ENCODE data around the gene UNC13B. TPM values are rescaled to one million over a fixed set of nuclear protein-coding genes. Genes with fewer than 3 reads are reported as not detected.

The UNC13B gene
- total RNA-seq, 5 donors from 2014 or later (not counting 1 experiment from before 2014, with no cell fraction given): 0.45 to 1.2 (median 0.72) TPM

GRCh38 chr9:35195683-35196082 lies 33.9 kb downstream of the UNC13B start:
- Mint-ChIP-seq H3K4me1 (no peaks in the 10 kb centered on the region), H3K9me3 (peaks cover 17 to 26% (median 19%) of the 10 kb centered on the region in 3 donors), H3K36me3 (peaks cover 9% of the 10 kb centered on the region), H3K27ac (no peak overlapping the region), H3K27me3 (peaks cover 0 to 3% of the 10 kb centered on the region in 2 donors), H3K4me3 (no peak overlapping the region)
- H3K4me3 ChIP-seq (ENCODE audit: control insufficient read depth in 1 of 2, extremely low read depth in 1 of 2, low read length in 1 of 2): no peak overlapping the region
- H3K9me3 ChIP-seq: peaks cover 4% of the 10 kb centered on the region
- no peaks in the 10 kb centered on the region for H3K4me1 ChIP-seq (ENCODE audit: control insufficient read depth in 1 of 2, extremely low read depth in 1 of 2, insufficient read depth in 2 of 2, low read length in 2 of 2)
- POLR2A ChIA-PET: no interaction called here
- no peak overlapping the region for H3K27ac ChIP-seq (ENCODE audit: low read length)
- no peak for ATAC-seq (replicated peaks in 1 of 4)
- no peak for DNase-seq
- H3K36me3 ChIP-seq (ENCODE audit: control insufficient read depth in 2 of 2, extremely low read depth in 1 of 2, insufficient read depth in 1 of 2, low read length in 1 of 2): no peaks in the 10 kb centered on the region
- H3K27me3 ChIP-seq (replicated peaks in 1 of 2; ENCODE audit: control insufficient read depth in 2 of 2, extremely low read depth in 1 of 2, insufficient read depth in 2 of 2, low read length in 1 of 2): no peaks in the 10 kb centered on the region
- CTCF ChIA-PET: no interaction called here
- WGBS (ENCODE audit: insufficient coverage): no CpG with 5 or more reads among the region's 1 CpG

- Histone ChIP-seq H3K4me1 (ENCODE audit: control insufficient read depth in 1 of 2, extremely low read depth in 1 of 2, insufficient read depth in 2 of 2, low read length in 2 of 2) (no peaks in the 10 kb centered on the region), H3K9me3 (no peaks in the 10 kb centered on the region), H3K27me3 (replicated peaks in 1 of 2; ENCODE audit: control insufficient read depth in 2 of 2, extremely low read depth in 1 of 2, insufficient read depth in 2 of 2, low read length in 1 of 2) (no peaks in the 10 kb centered on the region), H3K36me3 (ENCODE audit: control insufficient read depth in 2 of 2, extremely low read depth in 1 of 2, insufficient read depth in 1 of 2, low read length in 1 of 2) (no peaks in the 10 kb centered on the region), H3K27ac (ENCODE audit: low read length) (no peak overlapping the region), H3K4me3 (ENCODE audit: control insufficient read depth in 1 of 2, extremely low read depth in 1 of 2, low read length in 1 of 2) (no peak overlapping the region)
- no peak for DNase-seq
- no peak overlapping the region for H3K27ac Mint-ChIP-seq
- CTCF ChIA-PET: no interaction called here
- ATAC-seq (replicated peaks in 1 of 4): no peak
- H3K36me3 Mint-ChIP-seq: peaks cover 6% of the 10 kb centered on the region
- peaks cover 11 to 20% (median 18%) of the 10 kb centered on the region in 3 donors for H3K9me3 Mint-ChIP-seq
- no peak overlapping the region for H3K4me3 Mint-ChIP-seq
- POLR2A ChIA-PET: no interaction called here
- H3K4me1 Mint-ChIP-seq: no peaks in the 10 kb centered on the region
- 100% methylated on average over 1 of the region's 4 CpGs for WGBS (ENCODE audit: insufficient coverage)
- peaks cover 6 to 11% of the 10 kb centered on the region in 2 donors for H3K27me3 Mint-ChIP-seq
Observed at GRCh38 chr9:35198191-35198590, 36.4 kb downstream of the UNC13B start.

GRCh38 chr9:35203528-35203927 lies 41.7 kb downstream of the UNC13B start:
- Histone ChIP-seq H3K9me3 (no peaks in the 10 kb centered on the region), H3K27me3 (replicated peaks in 1 of 2; ENCODE audit: control insufficient read depth in 2 of 2, extremely low read depth in 1 of 2, insufficient read depth in 2 of 2, low read length in 1 of 2) (peaks cover 0 to 6% of the 10 kb centered on the region in 2 experiments), H3K4me1 (ENCODE audit: control insufficient read depth in 1 of 2, extremely low read depth in 1 of 2, insufficient read depth in 2 of 2, low read length in 2 of 2) (no peaks in the 10 kb centered on the region), H3K36me3 (ENCODE audit: control insufficient read depth in 2 of 2, extremely low read depth in 1 of 2, insufficient read depth in 1 of 2, low read length in 1 of 2) (no peaks in the 10 kb centered on the region), H3K27ac (ENCODE audit: low read length) (no peak overlapping the region), H3K4me3 (ENCODE audit: control insufficient read depth in 1 of 2, extremely low read depth in 1 of 2, low read length in 1 of 2) (no peak overlapping the region)
- peaks cover 14 to 30% (median 23%) of the 10 kb centered on the region in 3 donors for H3K9me3 Mint-ChIP-seq
- no peaks in the 10 kb centered on the region for H3K4me1 Mint-ChIP-seq
- CTCF ChIA-PET: no interaction called here
- peaks cover 8 to 15% of the 10 kb centered on the region in 2 donors for H3K27me3 Mint-ChIP-seq
- DNase-seq (no peak), ATAC-seq (replicated peaks in 1 of 4) (no peak)
- no CpG with 5 or more reads among the region's 2 CpGs for WGBS (ENCODE audit: insufficient coverage)
- H3K36me3 Mint-ChIP-seq: no peaks in the 10 kb centered on the region
- no peak overlapping the region for H3K4me3 Mint-ChIP-seq
- POLR2A ChIA-PET: no interaction called here
- H3K27ac Mint-ChIP-seq: no peak overlapping the region

GRCh38 chr9:35205340-35205739 lies 43.5 kb downstream of the UNC13B start:
- WGBS (ENCODE audit: insufficient coverage): no CpG with 5 or more reads among the region's 1 CpG
- Mint-ChIP-seq H3K27ac (no peak overlapping the region), H3K4me1 (no peaks in the 10 kb centered on the region), H3K4me3 (no peak overlapping the region), H3K27me3 (peaks cover 8 to 15% of the 10 kb centered on the region in 2 donors), H3K9me3 (peaks cover 14 to 33% (median 19%) of the 10 kb centered on the region in 3 donors), H3K36me3 (no peaks in the 10 kb centered on the region)
- ChIA-PET POLR2A (no interaction called here), CTCF (no interaction called here)
- Histone ChIP-seq H3K36me3 (ENCODE audit: control insufficient read depth in 2 of 2, extremely low read depth in 1 of 2, insufficient read depth in 1 of 2, low read length in 1 of 2) (no peaks in the 10 kb centered on the region), H3K27ac (ENCODE audit: low read length) (no peak overlapping the region), H3K4me3 (ENCODE audit: control insufficient read depth in 1 of 2, extremely low read depth in 1 of 2, low read length in 1 of 2) (no peak overlapping the region), H3K27me3 (replicated peaks in 1 of 2; ENCODE audit: control insufficient read depth in 2 of 2, extremely low read depth in 1 of 2, insufficient read depth in 2 of 2, low read length in 1 of 2) (peaks cover 0 to 6% of the 10 kb centered on the region in 2 experiments), H3K4me1 (ENCODE audit: control insufficient read depth in 1 of 2, extremely low read depth in 1 of 2, insufficient read depth in 2 of 2, low read length in 2 of 2) (no peaks in the 10 kb centered on the region), H3K9me3 (no peaks in the 10 kb centered on the region)
- ATAC-seq (replicated peaks in 1 of 4) (no peak), DNase-seq (no peak)

GRCh38 chr9:35211854-35212253 lies 50.0 kb downstream of the UNC13B start:
- Mint-ChIP-seq H3K4me1 (no peaks in the 10 kb centered on the region), H3K27me3 (peaks cover 0 to 6% of the 10 kb centered on the region in 2 donors), H3K27ac (no peak overlapping the region), H3K9me3 (peaks cover 0 to 3% (median 0%) of the 10 kb centered on the region in 3 donors), H3K36me3 (no peaks in the 10 kb centered on the region), H3K4me3 (no peak overlapping the region)
- DNase-seq (no peak), ATAC-seq (replicated peaks in 1 of 4) (no peak)
- no peaks in the 10 kb centered on the region for H3K9me3 ChIP-seq
- ChIA-PET CTCF (interaction anchor here in 1 of 2 donors (0.5 kb wide), 1 partner anchor 69 kb away, joined by 4 read pairs; no protein-coding TSS in a partner anchor), POLR2A (no interaction called here)
- no peaks in the 10 kb centered on the region for H3K27me3 ChIP-seq (replicated peaks in 1 of 2; ENCODE audit: control insufficient read depth in 2 of 2, extremely low read depth in 1 of 2, insufficient read depth in 2 of 2, low read length in 1 of 2)
- H3K4me3 ChIP-seq (ENCODE audit: control insufficient read depth in 1 of 2, extremely low read depth in 1 of 2, low read length in 1 of 2): no peak overlapping the region
- H3K36me3 ChIP-seq (ENCODE audit: control insufficient read depth in 2 of 2, extremely low read depth in 1 of 2, insufficient read depth in 1 of 2, low read length in 1 of 2): no peaks in the 10 kb centered on the region
- WGBS (ENCODE audit: insufficient coverage): 100% methylated on average over 3 of the region's 4 CpGs
- no peaks in the 10 kb centered on the region for H3K4me1 ChIP-seq (ENCODE audit: control insufficient read depth in 1 of 2, extremely low read depth in 1 of 2, insufficient read depth in 2 of 2, low read length in 2 of 2)
- H3K27ac ChIP-seq (ENCODE audit: low read length): no peak overlapping the region

- no peaks in the 10 kb centered on the region for H3K4me1 ChIP-seq (ENCODE audit: control insufficient read depth in 1 of 2, extremely low read depth in 1 of 2, insufficient read depth in 2 of 2, low read length in 2 of 2)
- no CpG with 5 or more reads among the region's 6 CpGs for WGBS (ENCODE audit: insufficient coverage)
- no peak overlapping the region for H3K27ac Mint-ChIP-seq
- ChIA-PET POLR2A (no interaction called here), CTCF (no interaction called here)
- peaks cover 0 to 23% (median 6%) of the 10 kb centered on the region in 3 donors for H3K9me3 Mint-ChIP-seq
- H3K4me1 Mint-ChIP-seq: no peaks in the 10 kb centered on the region
- H3K4me3 ChIP-seq (ENCODE audit: control insufficient read depth in 1 of 2, extremely low read depth in 1 of 2, low read length in 1 of 2): no peak overlapping the region
- H3K36me3 Mint-ChIP-seq: no peaks in the 10 kb centered on the region
- no peaks in the 10 kb centered on the region for H3K36me3 ChIP-seq (ENCODE audit: control insufficient read depth in 2 of 2, extremely low read depth in 1 of 2, insufficient read depth in 1 of 2, low read length in 1 of 2)
- ATAC-seq (replicated peaks in 1 of 4) (no peak), DNase-seq (no peak)
- peaks cover 0 to 7% of the 10 kb centered on the region in 2 experiments for H3K27me3 ChIP-seq (replicated peaks in 1 of 2; ENCODE audit: control insufficient read depth in 2 of 2, extremely low read depth in 1 of 2, insufficient read depth in 2 of 2, low read length in 1 of 2)
- peaks cover 5% of the 10 kb centered on the region in 2 donors for H3K27me3 Mint-ChIP-seq
- H3K9me3 ChIP-seq: no peaks in the 10 kb centered on the region
- no peak overlapping the region for H3K27ac ChIP-seq (ENCODE audit: low read length)
- no peak overlapping the region for H3K4me3 Mint-ChIP-seq
Observed at GRCh38 chr9:35220659-35221338, 59.0 kb downstream of the UNC13B start.
